Activated CD4-positive, alpha-beta T cell treated with anti-CD3 and anti-CD28 coated beads, Interleukin-2, amount 50 U/mL, for 1 hour (primary cell): ENCODE results near the gene ABCC9.
"Not testable (repeated sequence)": the region's sequence is repeated elsewhere in the genome, so short reads cannot be mapped to it uniquely, and the experiment has no call there.

ENCODE experiments used
- DNase-seq: peaks from one replicate; pipeline ENCODE4 v3.0.0-alpha.2; 2020

The ABCC9 gene

DNA sequence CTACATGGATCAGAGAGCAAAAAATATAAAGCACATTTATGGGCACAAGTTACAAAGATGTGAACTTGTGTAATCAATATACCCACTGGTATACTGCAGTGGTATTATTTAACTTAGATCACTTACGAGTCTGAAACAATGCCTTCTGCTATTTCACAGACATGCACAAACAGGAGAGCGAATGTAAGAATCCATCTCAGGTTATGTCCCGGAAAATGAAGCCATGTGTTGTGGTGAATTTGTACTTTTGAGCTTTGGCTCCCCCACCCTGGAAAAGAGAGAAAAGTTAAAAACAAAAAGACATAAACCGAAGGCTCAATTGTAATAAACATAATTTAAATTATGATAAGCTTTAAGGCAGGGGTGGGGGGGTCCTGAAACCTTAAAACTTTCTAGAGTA lies 7.6 kb downstream of the ABCC9 start:
- no peak for DNase-seq

DNA sequence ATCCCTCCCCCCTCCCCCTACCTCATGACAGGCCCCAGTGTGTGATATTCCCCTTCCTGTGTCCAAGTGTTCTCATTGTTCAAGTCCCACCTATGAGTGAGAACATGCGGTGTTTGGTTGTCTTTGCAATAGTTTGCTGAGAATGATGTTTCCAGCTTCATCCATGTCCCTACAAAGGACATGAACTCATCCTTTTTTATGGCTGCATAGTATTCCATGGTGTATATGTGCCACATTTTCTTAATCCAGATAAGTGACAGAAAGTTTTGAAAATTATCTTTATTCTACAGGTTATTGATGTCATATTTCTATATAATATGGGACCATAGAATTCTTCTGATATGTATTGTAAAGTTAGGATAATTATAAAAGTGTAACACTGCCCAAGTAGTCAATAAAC lies 11.3 kb downstream of the ABCC9 start:
- not testable (repeated sequence) for DNase-seq

DNA sequence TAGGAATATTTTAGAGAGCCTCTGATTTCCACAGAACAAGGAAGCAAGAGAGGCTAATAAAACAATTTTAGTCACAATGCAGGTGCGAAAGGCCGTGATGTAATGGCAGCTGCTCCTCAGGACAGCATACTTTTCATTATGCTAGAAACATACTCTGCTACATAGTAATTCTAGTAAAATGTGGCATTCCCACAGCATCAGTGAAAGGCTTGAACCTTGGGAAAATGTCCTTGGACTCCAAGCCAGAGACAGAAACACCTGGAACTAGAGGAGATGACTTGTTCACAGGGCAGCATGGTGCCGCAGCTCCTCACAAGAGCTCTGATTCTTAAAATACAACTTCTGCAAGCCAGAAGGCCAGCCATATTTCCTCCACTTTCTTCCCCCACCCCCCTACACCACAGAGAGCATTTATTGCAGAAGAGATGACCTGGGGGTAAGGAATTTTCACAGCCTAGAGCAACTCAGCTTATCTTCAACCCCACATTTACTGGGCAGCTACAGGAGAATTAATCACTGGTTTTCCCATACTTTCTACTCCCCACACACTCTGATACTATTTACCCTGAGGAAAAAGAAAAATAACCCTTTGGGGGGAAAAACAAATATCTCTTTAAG lies 15.8 kb downstream of the ABCC9 start:
- DNase-seq, result no peak

DNA sequence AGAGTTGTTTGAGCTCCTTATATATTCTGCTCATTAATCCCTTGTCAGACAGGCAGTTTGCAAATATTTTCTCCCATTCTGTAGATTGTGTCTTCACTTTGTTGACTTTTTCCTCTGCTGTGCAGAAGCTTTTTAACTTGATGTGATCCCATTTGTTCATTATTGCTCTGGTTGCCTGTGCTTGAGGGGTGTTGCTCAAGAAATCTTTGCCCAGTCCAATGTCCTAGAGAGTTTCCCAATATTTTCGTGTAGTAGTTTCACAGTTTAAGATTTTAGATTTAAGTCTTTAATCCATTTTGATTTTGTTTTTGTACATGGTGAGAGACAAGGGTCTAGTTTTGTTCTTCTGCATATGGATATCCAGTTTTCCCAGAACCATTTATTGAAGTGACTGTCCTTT lies 19.8 kb downstream of the ABCC9 start:
- DNase-seq, result no peak

DNA sequence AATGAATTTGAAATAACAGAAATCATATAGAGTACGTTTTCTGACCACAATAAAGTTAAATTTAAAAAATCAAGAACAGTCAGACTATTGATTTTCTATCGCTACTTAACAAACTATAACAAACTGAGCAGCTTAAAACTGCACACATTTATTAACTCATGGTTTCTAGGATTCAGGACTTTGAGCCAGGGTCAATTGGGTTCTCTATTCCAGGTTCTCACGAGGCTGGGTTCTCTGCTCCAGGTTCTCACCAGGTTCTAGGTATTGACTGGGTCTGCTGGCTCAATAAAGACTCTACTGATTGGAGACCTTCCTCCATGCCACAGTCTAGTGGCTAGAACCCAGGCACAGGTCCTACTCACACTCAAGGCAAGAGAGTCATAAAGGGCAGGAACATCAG lies 22.8 kb downstream of the ABCC9 start:
- DNase-seq, result no peak

DNA sequence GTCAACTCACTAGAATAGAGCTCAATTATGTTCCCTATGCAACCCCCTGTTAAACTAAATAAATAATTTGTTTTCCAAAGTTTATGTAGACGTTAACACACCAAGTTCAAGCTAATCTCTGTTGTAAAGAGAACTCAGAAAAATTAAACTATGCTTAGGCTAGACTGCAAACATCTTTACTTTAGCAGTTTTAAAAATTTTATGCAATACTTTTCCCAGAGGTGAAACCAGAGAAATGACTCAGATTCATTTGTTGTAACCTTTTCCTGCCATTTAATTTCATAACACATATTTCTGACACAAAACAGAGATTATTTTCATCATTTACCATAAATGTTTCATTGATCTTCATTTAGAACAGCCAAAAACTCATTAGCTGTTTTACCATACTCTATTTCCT lies 27.4 kb downstream of the ABCC9 start:
- DNase-seq, result no peak

DNA sequence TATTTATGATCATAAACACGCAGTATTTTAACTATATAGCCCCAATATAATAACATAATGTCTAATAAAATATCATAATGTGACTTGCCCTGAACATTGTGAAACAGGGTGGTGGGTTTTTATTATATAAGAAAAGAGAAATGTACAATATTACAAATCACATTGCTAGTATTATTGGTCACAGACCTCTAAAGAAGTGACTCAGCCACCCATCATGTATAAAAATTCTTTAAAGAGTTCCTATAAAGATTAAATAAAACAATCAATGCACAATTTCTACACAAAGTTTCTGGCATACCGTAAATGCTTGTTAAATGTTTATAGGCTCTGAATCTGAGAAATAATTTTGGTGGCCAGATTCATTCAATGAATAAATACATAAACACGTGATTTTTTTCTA lies 28.9 kb downstream of the ABCC9 start:
- no peak for DNase-seq

- no peak for DNase-seq
These were observed 29.4 kb downstream of the ABCC9 start for GRCh38 chr12:21911832-21912231.

DNA sequence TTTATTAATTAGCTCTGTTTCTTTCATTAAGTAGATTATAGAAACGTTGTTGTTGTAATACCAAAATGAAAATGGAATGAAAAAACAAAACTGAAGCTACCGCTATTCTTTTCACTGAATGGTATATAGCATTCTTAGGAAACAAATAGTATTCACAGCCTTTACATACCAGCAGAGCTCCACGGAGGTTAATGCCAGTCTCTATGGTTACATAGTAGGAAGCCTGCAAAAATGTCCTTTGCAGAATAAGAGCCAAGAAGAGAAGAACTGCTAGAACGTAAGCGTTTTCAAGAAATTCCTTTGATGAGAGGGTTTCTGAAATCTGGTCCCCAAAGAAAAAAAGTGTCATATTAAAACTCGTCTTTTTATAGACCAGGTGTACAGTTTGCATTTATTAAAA lies 30.6 kb downstream of the ABCC9 start:
- no peak for DNase-seq

DNA sequence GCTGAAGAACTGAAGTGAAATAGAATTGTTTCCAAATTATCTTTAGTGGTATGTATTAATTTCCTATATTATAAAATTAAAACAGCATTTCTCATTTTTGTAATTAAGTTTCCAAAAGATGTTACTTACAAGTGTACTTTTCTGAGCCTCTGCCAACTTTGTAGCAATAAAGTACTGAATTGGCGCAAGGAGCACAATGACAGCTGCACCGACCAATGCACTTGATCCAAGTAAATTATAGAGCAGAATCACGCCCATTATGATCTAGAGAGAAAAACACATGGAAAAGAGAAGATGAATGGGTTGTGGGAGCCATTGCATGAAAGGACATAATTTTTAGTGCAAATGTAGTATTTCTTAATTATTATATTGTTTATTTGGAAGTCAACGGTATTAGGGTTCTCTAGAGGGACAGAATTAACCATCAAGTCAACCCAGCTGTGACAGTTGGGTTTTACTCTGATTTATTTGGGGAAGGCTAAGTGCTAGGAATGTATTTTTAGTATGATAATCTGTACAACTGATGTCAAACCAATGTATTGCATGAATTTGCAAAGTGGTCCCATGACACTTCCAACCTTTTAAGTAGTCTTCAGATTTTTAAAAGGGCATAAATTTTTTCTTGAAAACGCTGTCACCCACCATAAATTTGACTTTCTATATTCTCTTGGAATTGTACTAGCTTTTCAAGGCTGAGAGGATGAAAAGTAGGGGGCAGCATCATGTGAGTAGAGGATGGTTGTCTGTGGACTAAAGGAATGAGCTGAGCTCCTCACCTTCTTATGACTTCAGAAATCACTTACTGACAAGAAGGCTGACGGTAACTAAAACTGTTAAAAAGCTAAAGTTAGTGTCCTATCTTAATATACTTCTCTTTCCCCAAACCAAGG lies 33.0 kb downstream of the ABCC9 start:
- no peak for DNase-seq

DNA sequence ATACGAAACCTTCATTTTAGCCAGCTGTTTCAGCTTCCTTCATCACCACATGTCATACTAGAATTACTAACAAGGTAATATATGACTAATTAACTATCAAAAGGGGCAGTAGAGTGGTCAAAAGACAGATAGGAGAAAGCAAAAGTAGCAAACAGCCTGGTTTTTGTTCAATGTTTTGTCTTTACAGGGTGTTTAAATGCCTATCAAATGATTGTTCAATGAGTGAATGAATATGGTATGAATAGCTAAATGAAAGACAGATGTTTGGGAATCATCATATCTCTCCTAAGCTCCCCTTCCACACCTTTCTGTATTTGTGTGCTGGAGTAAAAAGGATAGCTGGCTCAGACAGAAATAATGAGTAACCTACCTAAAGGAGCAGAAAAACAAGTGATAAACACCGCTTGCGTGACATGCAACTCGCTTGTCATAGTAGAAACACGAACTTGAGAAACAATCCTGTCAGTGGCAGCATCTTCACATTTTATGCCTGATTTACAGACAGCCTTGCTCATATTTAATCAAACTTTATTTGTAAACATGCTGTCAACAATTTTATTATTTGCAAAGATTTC lies 34.2 kb downstream of the ABCC9 start:
- no peak for DNase-seq

GRCh38 chr12:21899532-21899931 lies 41.7 kb downstream of the ABCC9 start:
- DNase-seq, result not testable (repeated sequence)

- no peak for DNase-seq
These were observed 45.6 kb downstream of the ABCC9 start for GRCh38 chr12:21895651-21896050.

- DNase-seq, result no peak
These were observed 46.2 kb downstream of the ABCC9 start for GRCh38 chr12:21894792-21895595.

- no peak for DNase-seq
These were observed 47.3 kb downstream of the ABCC9 start for GRCh38 chr12:21893924-21894323.

DNA sequence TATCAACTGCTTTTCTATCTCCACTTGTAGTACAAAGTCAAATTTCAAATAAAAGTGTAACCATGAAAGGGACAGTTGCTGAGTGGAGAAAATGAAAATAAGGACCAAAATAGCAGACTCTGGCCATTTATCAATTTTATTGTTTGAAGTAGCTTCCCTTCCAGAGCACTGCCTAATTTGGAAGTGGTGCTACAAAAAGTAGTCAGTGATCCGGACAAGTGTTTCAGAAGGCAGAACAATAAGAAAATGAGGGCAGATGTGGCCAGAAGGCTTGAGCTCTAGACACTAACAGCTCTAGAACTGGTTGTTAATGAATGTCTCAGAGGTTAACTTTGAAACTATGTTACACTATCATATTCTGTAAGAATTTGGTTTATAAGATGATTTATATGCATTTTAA lies 48.9 kb downstream of the ABCC9 start:
- no peak for DNase-seq

GRCh38 chr12:21891751-21892217 lies 49.4 kb downstream of the ABCC9 start:
- DNase-seq, result no peak

DNA sequence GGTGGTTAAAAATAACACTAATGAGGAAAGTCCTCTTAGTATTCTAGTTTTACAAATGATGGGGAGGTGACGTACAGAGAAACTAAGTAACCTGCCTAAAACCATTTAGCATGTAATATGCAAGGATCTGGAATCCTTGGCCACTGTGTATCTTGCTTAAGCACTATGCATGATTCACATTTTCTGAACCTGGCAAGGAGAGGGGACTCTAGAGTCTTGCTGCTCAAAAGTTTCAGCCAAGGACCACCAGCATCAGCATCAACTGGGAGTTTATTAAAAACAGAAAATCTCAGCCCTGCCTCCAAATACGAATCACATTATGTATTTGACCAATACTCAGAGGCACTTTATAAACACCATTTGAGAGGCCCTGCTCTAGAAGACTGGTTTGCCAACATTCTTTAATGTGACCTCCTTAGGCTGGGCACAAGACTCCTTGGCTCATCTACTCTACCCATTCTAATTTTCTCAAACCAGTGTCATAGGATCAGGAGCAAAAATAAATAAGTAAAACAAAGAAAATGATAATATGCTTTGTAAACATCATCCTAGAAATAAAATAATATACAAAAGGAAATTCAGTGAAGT lies 52.9 kb downstream of the ABCC9 start:
- no peak for DNase-seq

- no peak for DNase-seq
These were observed 56.3 kb downstream of the ABCC9 start for GRCh38 chr12:21884936-21885335.

- DNase-seq, result no peak
These were observed 58.6 kb downstream of the ABCC9 start for GRCh38 chr12:21882635-21883034.

- no peak for DNase-seq
These were observed 59.3 kb downstream of the ABCC9 start for GRCh38 chr12:21881965-21882364.

DNA sequence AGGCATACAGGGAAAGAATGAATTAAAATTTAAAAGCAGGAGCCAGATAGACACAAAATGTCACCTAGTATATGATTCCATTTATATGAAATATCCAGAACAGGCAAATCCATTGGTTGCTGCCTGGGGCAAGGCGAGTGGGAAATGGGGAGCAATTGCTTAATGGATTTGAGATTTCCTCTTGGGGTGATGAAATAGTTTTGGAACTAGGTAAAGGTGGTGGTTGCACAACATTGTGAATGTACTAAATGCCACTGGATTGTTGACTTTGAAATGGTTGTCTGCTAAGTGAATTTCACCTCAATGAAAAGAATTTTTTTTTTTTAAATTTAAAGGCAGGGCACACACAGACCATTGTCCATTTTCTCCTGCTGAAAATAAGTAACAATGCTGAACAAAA lies 61.9 kb downstream of the ABCC9 start:
- no peak for DNase-seq
